Activated CD4-positive, alpha-beta T cell treated with anti-CD3 and anti-CD28 coated beads for 1 hour (primary cell): ENCODE measurements around the gene RETN.
"Not testable (repeated sequence)": the region's sequence is repeated elsewhere in the genome, so short reads cannot be mapped to it uniquely, and the experiment has no call there.

ENCODE experiments used
- DNase-seq: peaks from one replicate; pipeline ENCODE4 v3.0.0-alpha.2; 2020

RETN gene

DNA sequence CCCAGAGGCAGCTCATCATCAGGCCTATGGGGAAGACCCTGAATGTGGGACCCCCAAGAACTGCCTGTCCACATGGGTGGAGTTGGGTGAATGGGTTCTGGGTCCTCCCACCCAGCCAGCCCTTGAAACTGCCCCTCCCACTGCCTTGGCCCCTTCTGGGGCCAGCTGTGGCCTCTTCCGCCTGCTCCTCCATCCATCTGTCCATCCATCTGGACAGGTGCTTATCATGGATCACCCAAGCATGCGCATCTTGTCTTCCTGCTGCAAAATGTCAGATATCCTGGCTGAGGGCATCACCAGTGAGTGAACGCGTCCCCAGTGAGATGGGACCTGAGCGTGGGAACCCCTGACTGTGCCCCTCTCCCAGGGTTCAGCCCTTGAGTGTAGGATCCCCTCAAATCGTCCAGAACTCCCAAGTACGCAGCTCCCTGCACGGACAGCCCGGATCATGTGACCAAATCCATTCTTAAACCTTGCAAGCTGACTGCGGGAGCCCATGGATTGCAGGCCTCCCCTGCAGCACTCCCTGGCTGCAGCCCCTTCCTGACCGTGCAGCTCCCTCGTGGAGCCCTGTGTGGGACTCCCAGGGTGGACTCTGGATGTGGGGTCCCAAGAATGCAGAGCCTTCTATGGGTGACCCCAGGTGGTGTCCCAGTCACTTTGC, 29.9 kb upstream of the RETN start:
- DNase-seq: no peak

DNA sequence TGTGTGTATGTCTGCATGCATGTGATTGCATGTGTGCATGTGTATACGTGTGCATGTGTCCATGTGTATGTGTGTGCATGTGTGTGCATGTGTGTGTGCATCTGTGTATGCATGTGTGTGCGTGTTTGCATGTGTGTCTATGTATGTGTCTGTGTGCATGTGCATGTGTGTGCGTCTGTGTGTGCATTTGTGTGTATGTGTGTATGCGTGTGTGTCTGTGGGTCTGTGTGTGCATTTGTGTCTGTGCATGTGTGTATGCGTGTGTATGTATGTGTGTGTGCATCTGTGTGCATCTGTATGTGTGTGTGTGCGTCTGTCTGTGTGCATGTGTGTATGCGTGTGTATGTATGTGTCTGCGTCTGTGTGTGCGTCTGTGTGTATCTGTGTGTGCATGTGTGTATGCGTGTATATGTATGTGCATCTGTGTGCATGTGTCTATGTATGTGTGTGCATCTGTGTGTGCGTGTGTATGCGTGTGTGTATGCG, 28.9 kb upstream of the RETN start:
- no peak for DNase-seq

DNA sequence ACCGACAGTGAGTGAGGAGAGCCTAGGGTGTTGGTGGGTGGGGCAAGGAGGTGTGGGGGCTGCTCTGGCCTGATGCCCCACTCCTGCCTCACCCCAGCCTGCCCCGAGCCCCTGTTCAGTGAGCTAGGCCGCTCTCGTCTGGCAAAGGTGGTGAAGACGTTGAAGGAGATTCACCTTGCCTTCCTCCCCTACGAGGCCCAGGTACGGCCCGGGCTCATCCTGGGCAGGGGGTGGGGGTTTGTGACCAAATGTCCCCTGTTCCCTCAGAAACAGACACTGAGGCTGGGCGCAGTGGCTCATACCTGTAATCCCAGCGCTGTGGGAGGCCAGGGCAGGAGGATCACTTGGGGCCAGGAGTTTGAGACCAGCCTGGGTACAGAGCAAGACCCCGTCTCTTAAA, 28.0 kb upstream of the RETN start:
- no peak for DNase-seq

DNA sequence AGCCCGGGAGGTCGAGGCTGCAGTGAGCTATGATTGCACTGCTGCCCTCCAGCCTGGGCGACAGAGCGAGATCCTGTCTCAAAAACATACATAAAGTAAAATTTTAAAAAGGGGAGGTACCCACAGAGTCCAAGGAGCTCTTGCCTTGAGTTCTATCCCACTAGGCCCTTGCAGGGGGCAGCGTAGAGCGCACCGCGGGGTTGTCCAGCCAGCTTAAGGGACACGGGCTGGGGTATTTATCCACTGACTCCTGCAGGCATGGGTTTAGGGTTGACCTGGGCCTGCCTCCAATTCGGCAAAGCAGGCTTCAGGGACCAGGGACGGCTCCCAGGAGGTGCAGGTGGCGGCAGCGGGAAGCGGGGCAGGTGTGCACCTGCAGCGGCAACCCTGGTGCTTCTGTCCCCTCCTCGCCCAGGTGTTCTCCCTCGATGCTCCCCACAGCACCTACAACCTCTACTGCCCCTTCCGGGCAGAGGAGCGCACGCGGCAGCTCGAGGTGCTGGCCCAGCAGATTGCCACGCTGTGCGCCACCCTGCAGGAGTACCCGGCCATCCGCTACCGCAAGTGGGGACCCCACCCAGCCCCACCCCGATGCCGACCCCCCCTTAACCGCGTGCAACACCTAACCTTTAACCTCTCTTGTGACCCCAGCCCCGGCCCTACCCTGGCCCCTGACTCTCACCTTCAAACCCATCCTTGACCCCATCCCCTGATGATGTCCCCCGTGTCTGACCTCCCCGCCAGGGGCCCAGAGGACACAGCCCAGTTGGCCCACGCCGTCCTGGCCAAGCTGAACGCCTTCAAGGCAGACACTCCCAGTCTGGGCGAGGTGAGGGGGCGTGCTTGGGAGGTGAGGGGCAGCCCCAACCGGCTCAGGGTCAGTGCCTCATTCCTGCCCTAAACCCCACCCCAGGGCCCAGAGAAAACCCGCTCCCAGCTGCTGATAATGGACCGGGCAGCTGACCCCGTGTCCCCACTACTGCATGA, 27.3 kb upstream of the RETN start:
- DNase-seq: no peak

DNA sequence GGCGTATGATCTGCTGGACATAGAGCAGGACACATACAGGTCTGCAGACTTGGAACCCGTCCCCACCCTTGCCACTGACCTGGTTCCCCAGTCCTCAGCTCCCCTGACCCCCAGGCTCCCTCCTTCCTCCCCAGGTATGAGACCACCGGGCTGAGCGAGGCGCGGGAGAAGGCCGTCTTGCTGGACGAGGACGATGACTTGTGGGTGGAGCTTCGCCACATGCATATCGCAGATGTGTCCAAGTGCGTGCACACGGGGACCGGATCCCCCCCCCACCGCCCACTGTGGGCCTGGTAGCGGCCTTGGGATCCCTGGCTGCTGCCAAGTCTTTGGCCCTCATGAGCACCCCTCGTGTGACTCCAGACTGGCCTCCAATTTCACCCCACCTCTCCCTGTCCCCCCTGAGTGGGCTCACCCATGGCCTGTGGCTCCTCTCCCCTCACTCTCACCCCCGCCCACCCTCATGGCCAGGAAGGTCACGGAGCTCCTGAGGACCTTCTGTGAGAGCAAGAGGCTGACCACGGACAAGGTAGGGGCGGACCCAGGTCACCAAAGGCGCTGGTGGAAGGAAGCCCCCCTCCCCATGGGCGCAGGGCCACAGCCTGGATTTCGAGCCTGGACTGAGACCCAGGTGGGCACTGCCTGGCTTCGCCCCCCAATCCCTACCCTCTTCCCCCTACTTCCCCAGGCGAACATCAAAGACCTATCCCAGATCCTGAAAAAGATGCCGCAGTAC, 26.4 kb upstream of the RETN start:
- DNase-seq: no peak

DNA sequence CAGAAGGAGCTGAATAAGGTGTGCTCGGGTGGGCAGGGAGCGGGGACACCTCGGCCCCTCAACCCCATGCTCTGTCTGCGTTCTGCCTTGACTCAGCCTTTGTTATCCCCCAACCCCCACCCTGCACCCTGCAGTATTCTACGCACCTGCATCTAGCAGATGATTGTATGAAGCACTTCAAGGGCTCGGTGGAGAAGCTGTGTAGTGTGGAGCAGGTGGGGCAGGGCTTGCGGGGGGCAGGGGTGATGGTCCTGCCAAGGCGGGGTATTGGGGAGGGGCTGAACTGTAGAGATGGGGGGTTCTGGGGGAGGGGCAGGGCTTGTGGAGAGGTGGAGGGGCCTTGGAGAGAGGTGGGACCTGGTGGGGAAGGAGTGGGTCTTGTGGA, 25.8 kb upstream of the RETN start:
- no peak for DNase-seq

DNA sequence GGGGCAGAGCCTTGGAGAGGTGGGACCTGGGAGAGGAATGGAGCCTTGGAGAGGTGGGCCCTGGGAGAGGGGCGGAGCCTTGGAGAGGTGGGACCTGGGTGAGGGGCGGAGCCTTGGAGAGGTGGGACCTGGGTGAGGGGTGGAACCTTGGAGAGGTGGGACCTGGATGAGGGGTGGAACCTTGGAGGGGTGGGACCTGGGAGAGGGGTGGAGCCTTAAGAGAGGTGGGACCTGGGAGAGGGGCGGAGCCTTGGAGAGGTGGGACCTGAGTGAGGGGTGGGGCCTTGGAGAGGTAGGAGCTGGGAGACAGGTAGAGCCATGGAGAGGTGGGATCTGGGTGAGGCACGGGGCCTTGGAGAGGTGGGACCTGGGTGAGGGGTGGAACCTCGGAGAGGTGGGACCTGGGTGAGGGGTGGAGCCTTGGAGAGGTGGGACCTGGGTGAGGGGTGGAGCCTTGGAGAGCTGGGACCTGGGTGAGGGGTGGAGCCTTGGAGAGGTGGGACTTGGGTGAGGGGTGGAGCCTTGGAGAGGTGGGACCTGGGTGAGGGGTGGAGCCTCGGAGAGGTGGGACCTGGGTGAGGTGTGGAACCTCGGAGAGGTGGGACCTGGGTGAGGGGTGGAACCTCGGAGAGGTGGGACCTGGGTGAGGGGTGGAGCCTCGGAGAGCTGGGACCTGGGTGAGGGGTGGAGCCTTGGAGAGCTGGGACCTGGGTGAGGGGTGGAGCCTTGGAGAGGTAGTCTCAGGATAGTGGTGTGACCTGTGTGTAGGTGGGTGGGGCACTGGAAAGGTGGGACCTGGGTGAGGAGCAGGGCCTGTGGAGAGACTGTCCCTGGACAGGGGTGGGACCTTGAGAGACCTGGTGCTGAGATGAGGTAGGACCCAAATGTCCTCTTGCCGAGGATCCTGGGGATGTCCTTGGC, 25.0 kb upstream of the RETN start:
- not testable (repeated sequence) for DNase-seq

DNA sequence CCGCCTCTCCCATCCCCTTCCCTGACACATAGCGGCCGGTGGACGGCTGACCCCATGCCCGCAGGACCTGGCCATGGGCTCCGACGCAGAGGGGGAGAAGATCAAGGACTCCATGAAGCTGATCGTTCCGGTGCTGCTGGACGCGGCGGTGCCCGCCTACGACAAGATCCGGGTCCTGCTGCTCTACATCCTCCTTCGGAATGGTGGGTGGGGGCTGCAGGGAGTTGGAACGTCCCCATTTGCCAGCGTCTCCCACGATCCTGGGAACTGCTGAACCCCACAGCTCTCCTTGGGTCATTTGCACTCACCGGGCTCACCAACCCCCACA, 24.3 kb upstream of the RETN start:
- no peak for DNase-seq

DNA sequence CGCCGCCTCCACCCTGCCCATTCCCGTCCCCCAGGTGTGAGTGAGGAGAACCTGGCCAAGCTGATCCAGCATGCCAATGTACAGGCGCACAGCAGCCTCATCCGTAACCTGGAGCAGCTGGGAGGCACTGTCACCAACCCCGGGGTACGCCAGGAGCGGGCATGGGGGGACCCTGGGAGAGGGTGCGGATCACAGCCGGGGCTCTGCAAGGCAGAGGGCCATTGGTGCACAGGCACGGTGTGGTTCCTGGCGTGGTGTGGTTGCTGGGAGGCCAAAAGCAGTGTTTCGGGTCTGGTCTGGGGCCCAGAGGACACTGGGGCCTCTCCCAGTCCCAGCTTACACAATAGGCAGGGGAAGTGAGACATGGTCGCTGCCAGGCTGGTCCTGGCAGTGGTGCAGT, 23.7 kb upstream of the RETN start:
- no peak for DNase-seq

DNA sequence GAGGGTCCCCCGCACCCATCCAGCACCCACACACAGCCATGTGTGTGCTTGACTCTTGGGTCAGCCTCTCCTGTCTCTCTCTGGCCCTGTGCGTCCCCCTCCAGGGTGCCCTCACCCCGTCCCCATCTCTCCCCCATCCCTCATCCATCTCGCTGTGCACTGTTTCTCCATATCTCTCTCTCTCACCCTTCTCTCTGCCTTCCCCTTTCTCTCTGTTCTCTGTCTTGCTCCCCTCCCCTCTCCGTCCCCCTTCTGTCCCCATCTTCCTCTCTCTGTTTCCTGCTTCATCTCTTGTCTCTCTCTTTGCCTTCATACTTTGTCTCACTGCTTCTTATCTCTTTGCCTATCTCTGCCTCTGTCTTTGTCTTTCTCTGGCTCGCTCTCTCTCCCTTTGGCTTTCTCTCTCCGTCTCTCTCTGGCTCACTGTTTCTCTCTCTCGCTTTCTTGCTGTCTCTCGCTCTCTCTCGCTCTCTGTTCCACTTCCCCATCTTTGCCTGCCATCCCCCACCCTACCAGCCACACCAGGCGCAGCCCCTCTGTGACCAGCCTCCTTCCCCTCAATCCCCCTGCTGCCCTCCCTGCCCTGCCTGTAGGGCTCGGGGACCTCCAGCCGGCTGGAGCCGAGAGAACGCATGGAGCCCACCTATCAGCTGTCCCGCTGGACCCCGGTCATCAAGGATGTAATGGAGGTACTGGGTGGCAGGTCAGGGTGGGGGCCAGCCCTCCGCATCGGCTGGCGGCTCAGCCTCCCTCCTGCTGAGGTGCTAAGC, 23.0 kb upstream of the RETN start:
- DNase-seq: no peak

DNA sequence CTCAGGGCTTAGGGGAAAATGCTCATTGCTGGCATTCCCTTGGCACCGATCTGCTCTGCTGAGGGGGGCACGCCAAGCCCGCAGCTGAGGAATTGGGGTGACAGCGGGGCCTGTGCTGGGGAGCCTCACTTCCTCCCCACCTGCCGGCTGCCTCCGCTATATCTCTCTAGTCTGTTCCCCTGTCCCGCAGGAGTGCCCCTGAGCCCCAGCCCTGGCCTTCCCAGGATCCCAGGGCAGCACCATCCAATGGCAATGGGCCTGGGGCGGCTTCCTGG, 22.5 kb upstream of the RETN start:
- no peak for DNase-seq

DNA sequence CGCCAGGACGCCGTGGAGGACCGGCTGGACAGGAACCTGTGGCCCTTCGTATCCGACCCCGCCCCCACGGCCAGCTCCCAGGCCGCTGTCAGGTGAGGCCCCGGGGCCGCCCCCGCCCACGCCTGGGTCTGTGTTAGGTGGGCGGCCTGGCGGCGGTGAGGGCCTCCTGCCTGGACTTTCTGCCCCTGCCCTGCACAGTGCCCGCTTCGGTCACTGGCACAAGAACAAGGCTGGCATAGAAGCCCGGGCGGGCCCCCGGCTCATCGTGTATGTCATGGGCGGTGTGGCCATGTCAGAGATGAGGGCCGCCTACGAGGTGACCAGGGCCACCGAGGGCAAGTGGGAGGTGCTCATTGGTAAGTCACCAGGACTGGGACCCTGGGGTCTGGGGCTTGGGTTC, 21.7 kb upstream of the RETN start:
- no peak for DNase-seq

DNA sequence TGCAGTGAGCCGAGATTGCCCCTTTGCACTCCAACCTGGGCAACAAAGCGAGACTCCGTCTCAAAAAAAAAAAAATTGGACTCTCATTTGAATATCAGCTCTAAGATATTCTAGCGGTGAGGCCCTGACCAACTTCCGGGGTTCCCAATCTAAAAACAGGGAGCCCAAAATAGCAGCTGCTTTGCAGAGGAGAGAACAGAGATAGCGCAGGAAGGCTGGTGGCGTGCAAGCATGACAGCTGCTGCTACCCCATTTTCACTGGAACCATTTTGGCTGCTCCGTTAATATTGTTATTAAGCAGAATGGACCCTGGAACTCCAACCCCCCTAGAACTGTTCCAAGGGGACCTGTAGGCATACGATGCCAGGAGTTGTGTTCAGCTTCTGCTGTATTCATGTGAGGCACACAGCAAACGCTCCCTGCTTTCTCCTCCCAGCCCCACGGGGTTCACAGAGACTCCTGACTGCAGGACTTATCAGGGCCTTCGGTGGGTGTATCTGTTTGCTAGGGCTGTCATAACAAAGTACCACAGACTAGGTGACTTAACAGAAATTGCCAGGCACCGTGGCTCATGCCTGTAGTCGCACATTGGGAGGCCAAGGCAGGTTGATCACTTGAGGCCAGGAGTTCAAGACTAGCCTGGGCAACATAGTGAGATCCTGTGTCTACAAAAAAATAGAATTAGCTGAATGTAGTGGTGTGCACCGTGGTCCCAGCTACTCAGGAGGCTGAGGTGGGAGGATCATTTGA, 20.4 kb upstream of the RETN start:
- no peak for DNase-seq

DNA sequence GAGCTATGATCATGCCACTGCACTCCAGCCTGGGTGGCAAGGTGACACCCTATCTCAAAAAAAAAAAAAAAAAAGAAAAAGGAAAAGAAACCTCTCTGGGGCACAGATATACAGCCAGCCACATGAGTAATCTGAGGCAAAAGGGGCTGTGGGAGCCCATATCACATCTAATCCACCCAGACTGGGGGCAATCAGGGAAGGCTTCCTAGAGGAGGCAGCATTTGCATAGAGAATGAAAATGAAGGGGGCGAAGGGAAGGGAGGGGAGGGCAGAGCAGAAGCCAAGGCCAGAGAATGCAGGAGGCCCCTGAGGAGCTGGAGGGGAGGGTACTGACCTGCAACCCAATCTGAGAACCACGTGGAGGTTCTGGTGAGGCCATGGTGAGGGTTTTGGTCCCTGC, 18.7 kb upstream of the RETN start:
- no peak for DNase-seq

DNA sequence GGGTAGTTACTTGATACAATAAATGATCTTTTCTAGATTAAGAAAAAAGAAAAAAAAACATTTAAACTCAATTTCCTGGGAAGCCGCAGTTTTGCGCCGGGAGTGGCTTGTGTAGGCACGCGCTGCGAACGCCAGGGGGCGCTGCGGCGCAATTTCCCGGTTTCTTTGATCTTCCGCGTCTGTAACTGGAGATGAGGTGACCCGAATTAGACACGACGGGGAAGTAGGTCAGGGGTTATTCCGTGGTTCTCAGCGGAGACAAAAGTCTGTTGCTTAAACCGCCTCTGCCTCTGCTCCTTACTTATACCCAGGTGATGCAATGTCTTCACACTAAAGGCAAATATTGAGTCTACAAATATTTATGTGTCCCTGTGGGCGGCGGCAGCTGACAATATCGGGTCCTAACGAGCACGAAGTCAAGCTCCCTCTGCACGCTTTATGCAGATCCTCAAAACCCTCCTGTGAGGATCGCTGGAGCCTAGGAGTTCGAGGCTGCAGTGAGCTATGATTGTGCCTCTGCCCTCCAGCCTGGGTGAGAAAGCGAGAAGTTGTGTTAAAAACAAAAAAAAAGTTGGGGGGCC, 16.7 kb upstream of the RETN start:
- peak; percentile 78 for DNase-seq

DNA sequence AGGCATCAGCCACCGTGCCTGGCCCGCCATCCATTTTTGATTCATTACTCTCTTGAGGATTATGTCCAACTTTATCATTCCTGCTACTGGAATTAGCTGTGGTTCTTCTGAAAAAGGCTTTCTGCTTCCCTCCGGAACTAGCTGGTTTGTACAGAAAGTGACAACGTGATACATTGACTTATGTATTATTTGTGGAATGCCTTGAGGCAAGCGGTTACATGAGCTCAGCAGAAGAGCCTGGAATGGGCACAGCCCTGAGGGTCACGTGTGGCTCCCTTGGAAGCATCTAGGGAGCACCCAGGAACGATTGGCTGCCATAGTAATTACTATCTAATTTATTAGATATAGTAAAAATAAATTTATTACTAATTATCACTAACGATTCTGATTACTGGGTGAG, 14.4 kb upstream of the RETN start:
- DNase-seq: no peak

DNA sequence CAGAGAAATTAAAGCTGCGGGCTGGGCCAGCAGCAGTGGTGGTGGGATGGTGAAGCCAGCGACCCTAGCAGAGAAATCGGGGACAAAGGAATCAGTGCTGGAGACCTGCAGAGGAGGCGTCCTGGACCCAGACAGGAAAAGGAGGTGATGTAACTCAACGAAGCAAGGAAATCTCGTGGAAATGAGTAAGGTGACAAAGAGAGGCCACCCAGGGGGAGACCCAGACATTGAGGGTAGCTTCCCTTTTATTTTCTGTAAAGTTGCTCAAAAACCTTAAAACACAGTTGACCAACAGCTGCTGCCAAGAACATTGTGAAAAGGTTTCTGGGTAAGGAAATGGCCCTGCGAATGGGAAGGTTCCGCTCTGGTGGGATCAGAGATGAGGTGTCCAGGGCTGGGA, 13.3 kb upstream of the RETN start:
- no peak for DNase-seq

DNA sequence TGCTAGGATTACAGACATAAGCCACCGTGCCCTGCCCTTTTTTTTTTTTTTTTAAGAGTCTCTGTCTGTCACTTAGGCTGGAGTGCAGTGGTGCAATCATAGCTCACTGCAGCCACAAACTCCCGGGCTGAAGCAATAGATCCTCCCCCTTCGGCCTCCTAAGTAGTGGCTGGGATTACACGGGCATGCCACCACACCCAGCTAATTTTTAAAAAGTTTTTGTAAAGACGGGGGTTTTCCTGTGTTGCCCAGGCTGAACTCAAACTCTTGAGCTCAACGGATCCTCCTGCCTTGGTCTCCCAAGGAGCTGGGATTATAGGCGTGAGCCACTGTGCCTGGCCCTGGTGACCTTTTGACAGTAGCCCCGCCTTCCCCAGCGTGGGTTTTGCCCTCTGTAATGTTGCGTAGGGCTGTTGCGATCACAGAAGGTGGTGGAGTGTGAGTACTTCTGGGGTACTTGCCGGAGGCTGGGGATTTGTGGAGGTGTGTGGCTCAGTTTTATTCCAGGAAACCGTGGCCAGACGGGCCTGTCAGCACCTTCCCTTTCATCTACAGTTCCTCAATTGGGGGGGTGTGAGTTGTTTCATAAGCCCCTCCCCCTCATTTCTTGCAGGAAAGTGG, 11.6 kb upstream of the RETN start:
- DNase-seq: no peak

DNA sequence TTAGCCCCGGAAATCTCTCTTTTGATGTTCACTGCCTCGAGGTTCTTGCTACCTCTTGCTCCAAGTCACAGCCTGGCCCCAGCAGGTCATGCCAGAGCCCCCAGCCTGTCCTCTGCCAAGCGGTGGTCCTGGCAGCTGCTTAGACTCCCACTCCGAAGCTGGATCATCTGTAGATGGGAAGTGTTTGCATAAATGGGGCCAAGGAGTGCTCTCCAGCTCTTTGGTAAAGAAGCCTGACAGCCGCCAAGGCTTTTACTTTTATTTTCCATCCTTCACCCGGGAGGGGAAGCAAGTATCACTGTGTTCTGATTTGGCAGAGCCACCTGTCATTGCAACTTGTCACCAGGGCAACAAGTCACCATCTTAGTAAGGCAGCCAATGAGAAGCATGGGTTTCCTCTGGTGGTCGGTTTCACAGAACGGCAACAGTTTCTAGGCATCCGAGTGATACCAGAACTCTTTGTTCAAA, 10.6 kb upstream of the RETN start:
- DNase-seq: peak; percentile 22
